ENCODE measurements around the gene SLC46A3.
"Not testable (repeated sequence)": the region's sequence is repeated elsewhere in the genome, so short reads cannot be mapped to it uniquely, and the experiment has no call there.

The SLC46A3 gene

DNA sequence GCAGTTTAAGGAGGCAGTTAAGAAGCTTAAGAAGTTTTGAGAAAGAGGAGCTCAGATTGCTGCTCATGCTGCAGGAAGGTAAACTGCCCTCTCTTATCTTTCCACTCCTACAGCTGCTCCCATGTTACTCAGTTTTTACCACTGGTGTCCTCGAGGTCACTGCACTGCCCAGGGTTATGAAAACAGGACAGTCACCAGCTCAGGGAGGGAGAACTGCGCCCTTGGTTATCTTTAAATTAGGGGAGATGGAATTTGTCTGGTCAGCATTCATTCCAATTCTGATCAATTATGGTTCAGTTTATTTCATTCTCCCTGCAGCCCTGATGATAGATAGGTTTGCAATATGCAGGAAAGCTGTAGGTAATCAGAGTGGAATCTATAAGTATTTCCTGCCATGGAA, 10.8 kb upstream of the SLC46A3 start:
- no peak for DNase-seq

DNA sequence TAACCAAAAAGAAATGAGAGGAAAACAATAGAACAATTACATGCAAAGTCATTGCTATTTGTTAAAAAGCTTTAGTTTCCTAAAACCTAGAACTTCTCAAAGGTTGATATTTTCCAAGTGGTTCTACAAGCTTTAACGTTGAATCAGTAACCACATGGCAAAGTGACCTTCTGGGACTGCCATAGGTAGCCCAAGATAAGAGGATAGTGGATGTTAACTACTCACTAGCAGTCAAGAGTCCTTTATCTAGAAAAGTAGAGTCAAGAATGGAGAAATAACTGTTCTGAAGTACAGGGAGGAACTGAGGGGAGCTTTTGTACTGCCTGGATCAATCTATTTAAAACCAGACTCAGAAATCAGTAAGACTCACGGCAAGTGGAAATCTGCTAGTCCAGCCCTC, 9.9 kb upstream of the SLC46A3 start:
- no peak for DNase-seq

DNA sequence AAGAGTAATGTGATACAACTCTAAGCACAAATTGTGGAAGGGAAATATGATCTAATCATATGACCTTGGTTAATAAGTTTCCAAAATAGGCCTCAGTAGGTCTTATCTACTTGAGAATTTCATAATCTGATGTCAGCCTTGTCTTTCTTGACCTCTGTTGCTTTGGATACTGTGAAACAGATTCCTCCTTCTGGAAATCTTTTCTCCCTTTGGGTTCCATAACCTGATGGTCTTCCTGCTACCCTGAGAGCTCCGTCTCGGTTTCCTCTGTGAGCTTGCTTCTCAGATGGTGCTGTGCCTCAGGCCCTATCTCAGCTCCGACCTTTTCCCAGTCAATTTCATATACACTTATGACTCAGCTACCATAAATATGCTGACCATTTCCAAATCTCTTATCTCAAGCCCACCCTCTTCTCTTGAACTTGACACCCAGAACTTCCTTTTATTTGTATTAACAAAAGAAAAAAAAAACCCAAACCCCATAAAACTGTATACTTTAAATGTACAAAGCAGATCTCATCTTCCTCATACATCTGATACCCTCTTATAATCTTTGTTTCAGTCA, 6.4 kb upstream of the SLC46A3 start:
- no peak for DNase-seq

DNA sequence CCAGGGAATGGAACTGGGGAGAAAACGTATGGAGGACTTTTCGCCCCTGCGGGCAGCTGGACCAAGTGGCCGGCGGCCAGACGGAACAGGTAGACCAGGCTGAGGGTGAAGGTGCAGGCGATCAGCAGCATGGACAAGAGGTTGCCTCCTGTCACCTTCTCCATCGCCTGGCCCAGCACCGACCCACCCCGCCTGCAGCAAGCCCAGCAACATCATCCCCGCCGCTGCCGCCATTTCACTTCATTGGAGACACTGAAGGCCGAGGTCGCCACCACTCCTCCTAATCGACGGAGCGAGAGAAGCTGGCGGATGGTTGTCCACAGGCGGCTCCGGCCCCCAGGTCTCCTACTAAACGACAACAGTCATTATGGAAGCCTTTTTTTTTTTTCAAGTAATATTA, 5.0 kb upstream of the SLC46A3 start:
- no peak for DNase-seq

DNA sequence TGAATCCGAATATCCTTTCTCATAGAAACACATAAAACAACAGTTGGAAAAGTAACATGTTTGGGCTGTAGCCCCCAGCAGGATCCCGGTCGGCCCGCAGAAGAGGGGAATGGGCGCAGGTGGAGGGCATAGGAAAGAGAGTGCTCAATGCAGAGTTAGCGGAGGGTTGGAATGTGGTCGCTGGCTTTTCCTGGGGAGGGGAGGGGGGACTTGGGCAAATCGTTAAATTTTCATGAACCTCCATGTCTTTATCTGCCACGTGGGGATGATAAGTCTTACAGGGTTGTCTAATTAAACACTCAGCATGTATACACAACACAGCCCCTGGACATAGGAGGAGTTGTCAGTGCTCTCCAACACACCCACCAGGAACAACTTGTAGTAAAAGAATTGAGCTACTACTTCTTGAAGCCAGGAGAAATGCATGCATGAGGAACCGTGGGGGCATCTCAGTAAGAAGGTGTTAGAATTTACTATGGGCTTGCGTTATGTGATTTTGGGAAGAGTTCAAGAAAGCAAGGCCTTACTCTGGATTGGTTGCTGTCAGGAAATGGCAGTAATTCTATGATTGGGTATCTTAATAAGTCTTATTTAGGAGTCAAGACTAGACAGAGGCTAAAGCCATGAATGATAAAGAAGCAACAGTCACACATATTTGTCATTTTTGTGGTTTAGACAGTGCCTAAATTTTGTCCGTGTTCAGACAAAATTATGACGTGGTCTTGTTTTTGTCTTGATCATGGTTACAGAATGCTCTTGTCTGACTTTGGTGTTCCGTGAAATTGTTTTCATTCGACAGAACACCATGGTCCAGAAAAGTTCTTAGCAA, 671 bp upstream of the SLC46A3 start:
- DNase-seq, result no peak

DNA sequence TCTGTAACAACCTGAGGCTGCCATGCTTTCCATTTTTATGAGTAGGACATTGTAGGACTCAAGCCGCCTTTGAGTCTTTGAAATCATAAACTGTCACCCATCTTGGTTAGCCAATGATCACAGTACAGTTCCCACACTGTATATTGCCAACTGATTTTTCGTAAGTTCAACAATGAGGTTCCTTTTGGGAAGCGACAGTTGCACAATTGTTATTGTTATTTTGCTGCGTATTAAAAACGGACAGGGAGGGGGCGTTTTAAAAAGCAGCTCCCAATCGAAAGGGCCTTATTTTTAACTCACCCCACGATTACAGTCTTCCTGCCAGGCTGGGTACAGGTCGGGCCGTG, 601 bp downstream of the SLC46A3 start:
- no peak for DNase-seq

DNA sequence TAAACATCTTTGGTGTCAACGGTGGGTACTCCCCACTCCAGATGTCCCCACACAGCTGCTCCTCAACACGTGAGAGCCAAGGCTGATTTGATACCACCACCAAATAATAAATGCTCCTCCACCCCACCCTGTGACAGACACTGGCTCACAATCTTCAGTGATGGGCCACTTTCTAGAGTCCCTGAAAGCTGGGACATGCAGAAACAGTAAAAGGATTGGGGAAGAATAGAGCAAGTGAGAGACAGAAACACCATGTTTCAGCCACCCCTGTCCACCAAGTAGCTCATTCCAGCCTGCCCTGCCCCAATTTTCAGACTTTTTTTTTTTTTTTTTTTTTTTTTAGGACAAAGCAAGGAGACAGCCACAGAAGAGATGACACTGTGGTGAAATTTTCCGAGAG, 1.6 kb downstream of the SLC46A3 start:
- DNase-seq, result no peak

DNA sequence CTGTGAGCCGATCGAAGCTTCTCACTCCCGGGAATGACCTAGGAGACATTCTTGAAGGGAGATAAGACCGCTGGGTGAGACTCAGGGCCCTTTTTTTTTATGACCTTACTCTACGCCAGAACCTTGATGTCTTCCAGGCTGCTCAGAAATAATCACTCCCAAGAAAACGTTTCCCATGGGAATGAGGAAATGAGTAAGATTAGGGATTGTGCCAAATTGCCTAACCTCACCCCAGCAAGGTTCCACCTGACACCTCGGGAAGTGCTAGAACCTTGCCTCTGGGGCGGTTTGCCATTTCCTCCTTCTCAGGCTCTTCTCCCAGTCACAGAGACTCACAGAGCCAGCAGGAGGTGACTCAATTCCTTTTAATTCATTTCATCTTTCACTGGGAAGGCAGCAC, 2.3 kb downstream of the SLC46A3 start:
- DNase-seq, result no peak

DNA sequence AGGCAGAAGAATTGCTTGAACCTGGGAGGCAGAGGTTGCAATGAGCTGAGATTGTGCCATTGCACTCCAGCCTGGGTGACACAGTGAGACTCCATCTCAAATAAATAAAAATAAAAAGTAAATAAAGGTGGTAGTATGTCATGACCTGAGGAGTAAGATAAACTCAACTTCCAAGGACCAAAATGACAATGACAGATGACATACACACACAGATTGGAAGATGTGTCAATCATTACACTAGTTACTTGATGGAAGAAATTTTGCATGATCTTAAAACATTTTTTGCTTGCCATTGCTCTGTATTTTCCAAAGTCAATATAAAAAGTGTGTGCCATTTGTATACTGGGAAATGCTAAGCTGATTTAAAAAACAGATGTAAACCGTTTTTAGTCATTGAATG, 4.1 kb downstream of the SLC46A3 start:
- DNase-seq, result no peak

DNA sequence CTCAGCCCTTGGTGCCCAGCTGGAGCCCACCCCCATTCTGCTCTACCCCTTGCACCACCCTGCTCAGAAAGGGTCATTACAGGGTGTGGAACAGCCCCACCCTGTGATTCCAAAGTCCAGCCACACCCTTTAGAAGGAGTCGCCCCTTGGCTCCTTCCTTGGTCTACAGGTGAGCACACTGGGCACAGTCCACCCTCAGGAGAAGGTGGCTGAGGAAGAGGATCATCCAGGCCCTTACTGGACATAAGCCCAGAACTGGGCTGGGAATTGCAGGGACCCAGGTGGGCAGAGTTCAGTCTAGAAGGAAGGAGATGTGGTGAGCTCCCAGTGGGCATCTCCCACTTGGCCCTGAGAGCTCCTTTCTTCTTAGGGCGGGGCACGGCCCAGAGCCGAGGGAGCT, 8.6 kb downstream of the SLC46A3 start:
- DNase-seq, result no peak

DNA sequence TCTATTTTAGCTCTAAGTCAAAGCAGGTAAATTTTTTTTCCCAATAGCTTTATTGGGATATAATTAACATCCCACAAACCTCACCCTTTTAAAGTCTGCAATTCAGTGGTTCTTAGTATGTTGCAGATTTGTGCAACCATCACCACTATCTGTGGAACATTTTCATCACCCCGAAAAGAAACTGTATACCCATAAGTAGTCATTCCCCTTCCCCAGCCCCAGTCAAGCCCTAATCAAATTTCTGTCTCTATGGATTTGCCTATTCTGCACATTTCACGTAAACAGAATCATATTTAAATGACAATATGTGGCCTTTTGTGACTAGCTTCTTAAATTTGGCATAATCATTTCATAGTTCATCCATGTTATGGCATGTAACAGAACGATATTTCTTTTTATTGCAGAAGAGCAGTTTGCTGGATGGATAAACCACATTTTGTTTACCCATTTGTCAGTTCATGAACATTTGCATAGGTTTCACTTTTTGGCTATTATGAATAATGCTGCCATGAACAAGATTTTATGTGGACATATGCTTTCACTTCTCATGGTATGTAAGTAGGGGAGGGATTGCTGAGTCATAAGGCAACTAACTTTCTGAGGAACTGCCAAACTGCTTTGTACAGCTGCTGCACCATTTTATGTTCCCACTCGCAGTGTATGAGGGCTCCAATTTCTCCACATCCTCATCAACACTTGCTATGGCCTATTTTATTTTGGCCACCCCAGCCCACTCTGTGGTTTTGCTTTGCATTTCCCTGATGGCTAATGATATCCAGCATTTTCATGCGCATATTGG, 10.9 kb downstream of the SLC46A3 start:
- no peak for DNase-seq

DNA sequence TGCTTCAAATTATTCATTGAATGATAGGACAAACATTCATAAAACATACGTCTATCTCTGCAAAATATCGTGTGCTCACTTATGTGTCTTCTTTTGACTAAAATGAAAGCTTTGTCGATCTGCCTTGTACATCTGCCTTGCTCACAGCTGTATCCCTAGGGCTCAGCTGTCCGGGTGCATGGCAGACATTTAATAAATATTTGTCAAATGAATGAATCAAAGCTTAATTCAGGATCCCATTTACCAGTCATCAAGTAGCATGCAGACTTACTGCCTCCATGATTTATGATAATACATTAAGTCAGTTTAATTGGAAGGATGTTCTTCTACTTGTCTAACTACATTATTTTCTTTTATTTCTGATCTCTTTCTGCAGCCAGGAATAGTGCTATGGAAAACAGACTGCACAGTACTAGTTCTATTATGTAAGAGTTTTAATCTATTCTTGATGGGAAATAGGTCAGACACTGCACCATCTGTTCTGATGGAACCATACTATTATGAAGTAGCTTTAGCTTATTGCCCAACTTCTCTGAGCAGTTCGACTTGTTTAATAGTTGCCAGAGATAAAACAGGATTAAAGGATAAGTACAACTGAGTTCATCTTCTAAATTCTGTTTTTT, 13.2 kb downstream of the SLC46A3 start:
- no peak for DNase-seq

DNA sequence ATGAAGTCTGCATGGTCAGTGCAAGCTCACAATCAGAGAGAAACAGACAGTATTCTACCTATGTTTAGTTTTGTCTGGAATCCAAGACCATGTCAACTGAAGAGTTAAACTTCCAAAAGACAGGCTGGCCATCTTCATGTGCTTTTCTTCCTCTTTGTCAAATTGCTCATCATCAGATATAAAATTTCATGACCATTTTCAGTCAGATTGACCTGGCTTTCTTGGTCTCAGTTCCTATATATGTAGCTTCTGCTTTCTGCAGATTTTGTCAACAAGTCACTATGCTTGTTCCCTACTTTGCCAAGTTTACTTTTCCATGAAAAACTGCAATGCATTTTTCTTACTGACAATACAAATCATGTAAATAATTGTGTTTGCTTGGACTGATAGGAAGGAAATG, 13.9 kb downstream of the SLC46A3 start:
- no peak for DNase-seq

DNA sequence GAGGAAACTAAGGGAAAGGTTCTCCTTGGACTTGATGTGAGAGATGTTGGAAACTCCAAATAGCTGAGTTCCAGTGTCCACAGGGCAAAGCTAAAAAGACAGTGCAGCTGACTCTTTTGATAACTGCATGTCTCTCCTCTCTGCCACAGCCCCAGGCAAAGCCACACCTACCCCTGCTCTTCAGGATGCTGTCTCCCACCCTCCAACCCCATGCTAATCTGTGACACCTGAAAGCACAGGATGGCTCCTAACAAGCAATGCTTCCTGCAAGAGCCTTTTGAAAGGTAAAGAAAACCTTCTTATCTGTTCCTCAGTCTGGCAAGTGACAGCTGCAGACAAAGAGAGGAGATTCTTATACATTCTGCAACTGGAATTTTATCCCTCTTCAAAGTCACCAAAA, 14.5 kb downstream of the SLC46A3 start:
- DNase-seq, result no peak

DNA sequence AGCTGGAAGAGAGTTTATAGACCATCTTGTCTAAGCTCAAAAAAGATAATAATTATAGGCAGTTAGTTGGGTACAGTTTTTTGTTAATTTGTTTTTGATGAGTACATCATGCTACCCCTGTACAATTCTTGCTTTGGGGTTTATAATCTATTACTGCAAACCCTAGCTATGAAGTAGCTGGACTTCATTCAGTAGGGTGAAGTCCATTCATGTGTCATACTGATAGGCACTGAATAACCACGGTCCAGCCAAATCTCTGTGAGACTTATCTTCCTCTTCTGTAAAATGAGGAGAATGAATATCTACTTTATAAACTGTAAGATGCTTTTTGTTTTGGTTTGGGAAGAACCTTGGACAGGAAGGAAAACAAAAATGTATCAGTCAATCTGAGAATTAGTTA, 19.5 kb downstream of the SLC46A3 start:
- no peak for DNase-seq

DNA sequence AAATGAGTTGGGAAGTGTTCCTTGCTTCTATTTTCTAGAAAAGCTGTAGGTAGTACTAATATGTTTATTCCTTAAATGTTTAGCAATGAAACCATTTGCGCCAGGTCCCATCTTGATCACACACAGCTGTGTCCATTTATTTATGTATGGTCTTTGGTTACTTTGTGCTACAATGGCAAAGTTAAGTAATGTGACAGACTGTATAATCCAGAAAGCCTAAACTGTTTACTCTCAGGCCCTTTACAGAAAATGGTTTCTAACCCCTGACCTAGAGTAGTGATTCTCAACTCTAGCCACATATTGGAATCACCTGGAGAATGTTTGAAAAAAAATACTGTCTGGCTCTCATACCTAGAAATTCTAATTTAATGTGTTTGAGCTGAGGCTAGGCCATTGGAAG, 21.3 kb downstream of the SLC46A3 start:
- no peak for DNase-seq

DNA sequence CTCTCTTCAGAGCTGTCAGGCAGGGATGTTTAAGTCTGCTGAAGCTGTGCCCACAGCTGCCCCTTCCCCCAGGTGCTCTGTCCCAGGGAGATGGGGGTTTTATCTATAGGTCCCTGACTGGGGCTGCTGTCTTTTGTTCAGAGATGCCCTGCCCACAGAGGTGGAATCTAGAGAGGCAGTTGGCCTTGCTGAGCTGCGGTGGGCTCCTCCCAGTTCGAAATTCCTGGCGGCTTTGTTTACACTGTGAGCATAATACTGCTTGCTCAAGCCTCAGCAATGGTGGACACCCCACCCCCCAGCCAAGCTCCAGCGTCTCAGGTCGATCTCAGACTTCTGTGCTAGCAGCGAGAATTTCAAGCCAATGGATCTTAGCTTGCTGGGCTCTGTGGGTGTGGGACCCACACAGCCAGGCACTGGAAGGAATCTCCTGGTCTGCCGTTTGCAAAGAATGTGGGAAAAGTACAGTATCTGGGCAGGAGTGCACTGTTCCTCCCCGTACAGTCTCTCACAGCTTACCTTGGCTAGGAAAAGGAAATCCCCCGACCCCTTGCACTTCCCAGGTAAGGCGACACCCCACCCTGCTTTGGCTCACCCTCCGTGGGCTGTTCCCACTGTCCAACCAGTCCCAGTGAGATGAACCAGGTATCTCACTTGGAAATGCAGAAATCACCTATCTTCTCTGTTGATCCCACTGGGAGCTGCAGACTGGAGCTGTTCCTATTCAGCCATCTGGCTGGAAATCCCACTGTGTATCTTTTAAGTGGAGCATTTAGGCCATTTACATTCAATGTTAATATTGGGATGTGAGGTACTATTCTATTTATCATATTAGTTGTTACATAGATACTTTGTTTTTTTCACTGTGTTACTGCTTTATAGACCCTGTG, 24.9 kb downstream of the SLC46A3 start:
- not testable (repeated sequence) for DNase-seq

DNA sequence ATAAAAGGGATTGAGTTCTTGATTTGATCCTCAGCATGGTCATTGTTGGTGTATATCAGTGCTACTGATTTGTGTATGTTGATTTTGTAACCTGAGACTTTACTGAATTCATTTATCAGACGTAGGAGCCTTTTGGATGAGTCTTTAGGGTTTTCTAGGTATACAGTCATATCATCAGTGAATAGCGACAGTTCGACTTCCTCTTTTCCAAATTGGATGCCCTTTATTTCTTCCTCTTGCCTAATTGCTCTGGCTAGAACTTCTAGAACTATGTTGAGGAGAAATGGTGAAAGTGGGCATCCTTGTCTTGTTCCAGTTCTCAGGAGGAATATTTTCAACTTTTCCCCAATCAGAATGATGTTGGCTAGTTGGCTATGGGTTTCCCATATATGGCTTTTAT, 32.9 kb downstream of the SLC46A3 start:
- no peak for DNase-seq

DNA sequence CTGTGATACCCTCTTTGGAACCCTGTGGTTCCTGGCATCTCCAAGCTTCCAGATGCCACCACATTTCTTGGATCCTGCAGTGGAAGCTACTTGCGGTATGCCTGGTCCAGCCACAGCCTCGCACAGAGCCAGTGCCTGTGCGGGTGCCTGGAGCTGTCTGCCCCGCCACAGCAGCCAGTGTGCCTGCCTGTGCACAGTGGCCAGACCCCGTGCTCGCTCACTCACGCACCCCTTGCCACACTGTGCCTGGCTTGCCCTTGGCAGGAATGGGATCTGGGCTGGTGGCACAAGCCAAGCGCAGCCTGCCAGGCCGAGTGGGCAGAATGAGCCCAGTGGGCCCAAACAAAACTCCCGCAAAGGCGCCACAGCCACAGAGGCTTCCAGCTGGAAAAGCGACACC, 33.7 kb downstream of the SLC46A3 start:
- no peak for DNase-seq

DNA sequence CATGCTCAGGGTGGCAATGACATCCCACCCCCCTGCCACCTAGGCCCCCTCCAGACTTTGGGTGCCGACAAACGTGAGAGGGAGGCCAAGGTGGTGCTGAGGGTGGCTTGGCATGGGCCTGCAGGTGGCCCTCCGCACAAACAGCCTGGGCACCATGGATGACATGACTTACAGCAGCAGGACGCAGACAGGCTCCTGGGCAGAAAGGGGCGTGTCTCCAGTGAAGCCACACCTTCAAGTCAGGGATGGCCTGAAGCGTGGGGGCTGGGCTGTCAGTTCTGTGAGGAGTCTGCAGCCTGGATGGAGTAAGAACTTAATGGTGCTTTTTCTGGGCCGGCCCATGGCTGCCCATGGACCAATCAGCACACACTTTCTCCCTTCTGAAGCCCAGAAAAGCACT, 34.5 kb downstream of the SLC46A3 start:
- DNase-seq, result peak; percentile 38

DNA sequence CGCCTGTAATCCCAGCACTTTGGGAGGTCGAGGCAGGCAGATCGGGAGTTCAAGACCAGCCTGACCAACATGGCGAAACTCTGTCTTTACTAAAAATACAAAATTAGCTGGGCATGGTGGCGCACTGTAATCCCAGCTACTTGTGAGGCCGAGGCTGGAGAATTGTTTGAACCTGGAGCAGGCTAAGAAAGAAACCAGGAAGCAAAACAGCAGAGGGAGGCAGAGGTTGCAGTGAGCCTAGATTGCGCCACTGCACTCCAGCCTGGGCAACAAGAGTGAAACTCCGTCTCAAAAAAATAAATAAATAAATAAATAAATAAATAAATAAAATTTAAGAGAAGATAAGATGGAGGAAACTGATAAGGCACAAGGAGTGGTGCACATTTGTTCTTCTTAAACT, 35.6 kb downstream of the SLC46A3 start:
- DNase-seq, result not testable (repeated sequence)

DNA sequence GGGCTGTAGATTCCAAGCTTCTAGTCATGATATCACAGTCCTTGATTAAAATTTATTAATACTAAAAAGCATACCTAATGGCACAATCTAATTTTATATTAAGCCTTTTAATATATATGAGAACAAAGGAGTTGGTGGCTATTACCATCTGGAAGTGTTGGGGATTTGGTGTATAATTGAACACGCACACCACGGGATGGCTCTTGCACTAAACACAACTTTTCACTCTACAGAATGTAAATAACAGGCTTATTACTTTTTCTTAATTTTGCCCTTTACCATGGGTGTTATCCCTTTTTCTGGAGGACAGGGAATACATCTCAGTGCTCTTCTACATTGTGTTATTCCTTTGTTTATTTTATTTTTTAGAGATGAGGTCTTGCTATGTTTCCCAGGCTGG, 38.2 kb downstream of the SLC46A3 start:
- no peak for DNase-seq

DNA sequence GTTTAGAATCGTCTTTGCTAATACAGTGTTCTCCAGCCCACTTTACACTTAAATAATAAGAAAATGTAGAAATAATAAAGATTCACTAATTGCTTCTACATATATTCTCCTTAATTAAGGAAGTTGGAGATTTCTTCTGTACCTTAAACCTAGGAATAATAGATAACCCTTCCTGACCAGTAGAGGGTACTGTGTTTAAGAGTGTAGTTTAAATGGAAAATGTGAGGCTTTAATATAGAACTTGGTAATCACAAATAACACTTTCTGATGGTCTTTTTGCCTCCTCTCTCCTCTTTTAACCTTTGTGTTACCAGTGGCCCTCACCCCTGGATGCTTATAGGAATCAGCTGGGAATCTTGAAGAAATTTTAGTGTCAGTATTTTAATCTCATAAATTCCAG, 39.1 kb downstream of the SLC46A3 start:
- no peak for DNase-seq

Data from NCI-H774 (cell line).